Neuronal stem cell (in vitro differentiated cells): ENCODE results near the gene ARL9.

Experiments
- DNase-seq: peaks from one replicate; pipeline ENCODE4 v3.0.0-alpha.2; 2013; ENCODE audit warnings: low spot score
- H2AFZ ChIP-seq: one replicate; pipeline ENCODE4 v1.6.1; 2013; ENCODE audit warnings: mild to moderate bottlenecking, low read length, inconsistent platforms
- H2AK5ac ChIP-seq: 2 replicates; pipeline ENCODE4 v1.6.1; 2013; ENCODE audit warnings: low read depth, mild to moderate bottlenecking, inconsistent platforms, low read length, moderate library complexity, mixed read lengths
- H2BK120ac ChIP-seq: 2 replicates; pipeline ENCODE4 v1.6.1; 2013; ENCODE audit warnings: low read depth, mild to moderate bottlenecking, inconsistent platforms, low read length, moderate library complexity, mixed read lengths
- H2BK12ac ChIP-seq: one replicate; pipeline ENCODE4 v1.6.1; 2013; ENCODE audit warnings: low read length, inconsistent platforms
- H2BK15ac ChIP-seq: 2 replicates; pipeline ENCODE4 v1.6.1; 2013; ENCODE audit warnings: mild to moderate bottlenecking, low read length, inconsistent platforms, mixed read lengths
- H2BK5ac ChIP-seq: one replicate; pipeline ENCODE4 v1.6.1; 2013; ENCODE audit warnings: inconsistent platforms, mild to moderate bottlenecking, low read length, moderate library complexity
- H3K14ac ChIP-seq: one replicate; pipeline ENCODE4 v1.6.1; 2013; ENCODE audit warnings: low read length, inconsistent platforms
- H3K18ac ChIP-seq: 2 replicates; pipeline ENCODE4 v1.6.1; 2013; ENCODE audit warnings: low read length, inconsistent platforms
- H3K23ac ChIP-seq: 2 replicates; pipeline ENCODE4 v1.6.1; 2013; ENCODE audit warnings: low read depth, mild to moderate bottlenecking, mixed read lengths, low read length, inconsistent platforms; ENCODE audit not compliant: poor library complexity
- H3K27ac ChIP-seq: replicated peaks from 3 replicates; pipeline ENCODE4 v1.5.1; 2013; ENCODE audit warnings: low read length, inconsistent platforms
- H3K27me3 ChIP-seq, 3 experiments: 2 replicates each; pipeline ENCODE4 v1.6.1; 2013; ENCODE audit warnings: low read length in 3 of 3, mild to moderate bottlenecking in 2 of 3, inconsistent platforms in 1 of 3, low read depth in 1 of 3, mixed read lengths in 1 of 3, moderate library complexity in 1 of 3; ENCODE audit not compliant: control insufficient read depth in 3 of 3, insufficient read depth in 3 of 3
- H3K36me3 ChIP-seq, 2 donors: replicated peaks in 1 of 2; 2 replicates each; pipeline ENCODE4 v1.6.1; 2013; ENCODE audit warnings: low read length in 2 of 2; ENCODE audit not compliant: control insufficient read depth in 2 of 2, insufficient read depth in 2 of 2
- H3K4ac ChIP-seq: 2 replicates; pipeline ENCODE4 v1.6.1; 2013; ENCODE audit warnings: inconsistent platforms, mild to moderate bottlenecking, low read length, moderate library complexity
- H3K4me1 ChIP-seq, 2 donors: 1 replicate in 1 of 2; 2 replicates in 1 of 2; pipeline ENCODE4 v1.6.1; 2013; ENCODE audit warnings: low read length in 2 of 2, low read depth in 1 of 2; ENCODE audit not compliant: control insufficient read depth in 2 of 2, insufficient read depth in 1 of 2
- H3K4me2 ChIP-seq: one replicate; pipeline ENCODE4 v1.6.1; 2013; ENCODE audit warnings: mild to moderate bottlenecking, low read length, inconsistent platforms; ENCODE audit not compliant: insufficient read depth, poor library complexity, severe bottlenecking
- H3K4me3 ChIP-seq, 2 donors: 2 replicates each; pipeline ENCODE4 v1.5.1; 2013; ENCODE audit warnings: low read length in 2 of 2, mild to moderate bottlenecking in 2 of 2, inconsistent platforms in 1 of 2, moderate library complexity in 1 of 2
- H3K79me1 ChIP-seq: one replicate; pipeline ENCODE4 v1.6.1; 2013; ENCODE audit warnings: low read depth, mild to moderate bottlenecking, inconsistent platforms, low read length, moderate library complexity
- H3K9ac ChIP-seq: one replicate; pipeline ENCODE4 v1.6.1; 2013; ENCODE audit warnings: mild to moderate bottlenecking, low read depth, low read length, inconsistent platforms; ENCODE audit not compliant: poor library complexity
- H3K9me3 ChIP-seq, 2 donors: replicated peaks in 1 of 2; 2 replicates each; pipeline versions ENCODE3 to v1.6.1; 2013; ENCODE audit warnings: low read length in 2 of 2, mild to moderate bottlenecking in 2 of 2, inconsistent platforms in 1 of 2, low read depth in 1 of 2, mixed read lengths in 1 of 2, moderate library complexity in 1 of 2; ENCODE audit not compliant: control insufficient read depth in 2 of 2, insufficient read depth in 1 of 2
- H4K8ac ChIP-seq: one replicate; pipeline ENCODE4 v1.6.1; 2013; ENCODE audit warnings: low read depth, mild to moderate bottlenecking, inconsistent platforms, low read length, moderate library complexity
- H4K91ac ChIP-seq: one replicate; pipeline ENCODE4 v1.6.1; 2013; ENCODE audit warnings: low read length, low read depth, mild to moderate bottlenecking, inconsistent platforms; ENCODE audit not compliant: poor library complexity
- WGBS, 2 donors: extraction: QIAGEN DNeasy Blood & Tissue Kit; methylation state at CpG; one replicate each; pipeline ENCODE4 v1.1.7; 2013; ENCODE audit warnings: missing lambda C conversion rate in 2 of 2, mixed read lengths in 1 of 2; ENCODE audit not compliant: insufficient read length in 2 of 2, insufficient replicate concordance in 1 of 2; ENCODE audit errors: extremely low coverage in 2 of 2; 5-methylcytosine and 5-hydroxymethylcytosine counted together

The ARL9 gene

DNA sequence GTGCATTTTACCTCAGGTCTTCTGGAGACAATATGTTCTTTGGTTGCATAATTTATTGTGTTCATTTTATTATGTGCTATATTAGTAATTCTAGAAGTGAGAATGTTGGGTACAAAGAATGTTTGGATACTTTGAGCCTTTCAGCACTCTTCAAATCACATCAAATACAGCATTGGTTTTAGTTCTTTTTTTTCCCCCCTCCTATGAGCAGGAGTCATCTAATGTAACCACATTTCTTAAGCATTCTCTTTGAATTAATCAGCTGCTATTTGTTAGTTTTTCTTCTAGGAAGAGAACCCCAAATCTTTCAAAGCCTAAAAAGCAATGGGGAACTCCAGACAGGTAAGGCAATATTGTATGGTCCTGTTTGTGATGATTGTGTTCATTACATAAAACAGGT is 46.7 kb downstream of the ARL9 start:
- Histone ChIP-seq H3K23ac (no peak overlapping the region), H3K27me3 (peaks cover 0 to 12% (median 0%) of the 10 kb centered on the region in 3 experiments), H3K4me2 (no peak overlapping the region), H3K9me3 (no peaks in the 10 kb centered on the region), H3K9ac (no peak overlapping the region), H3K4ac (no peak overlapping the region), H3K36me3 (no peaks in the 10 kb centered on the region), H3K27ac (no peak overlapping the region), H2AFZ (no peak overlapping the region), H2BK120ac (no peak overlapping the region), H3K4me1 (peaks cover 0 to 3% of the 10 kb centered on the region in 2 donors), H4K91ac (no peak overlapping the region), H2BK5ac (no peak overlapping the region), H3K79me1 (no peaks in the 10 kb centered on the region), H2BK12ac (no peak overlapping the region), H3K18ac (no peak overlapping the region), H4K8ac (no peak overlapping the region), H2BK15ac (no peak overlapping the region), H2AK5ac (no peak overlapping the region), H3K14ac (no peak overlapping the region), H3K4me3 (no peak overlapping the region)
- DNase-seq, result no peak

DNA sequence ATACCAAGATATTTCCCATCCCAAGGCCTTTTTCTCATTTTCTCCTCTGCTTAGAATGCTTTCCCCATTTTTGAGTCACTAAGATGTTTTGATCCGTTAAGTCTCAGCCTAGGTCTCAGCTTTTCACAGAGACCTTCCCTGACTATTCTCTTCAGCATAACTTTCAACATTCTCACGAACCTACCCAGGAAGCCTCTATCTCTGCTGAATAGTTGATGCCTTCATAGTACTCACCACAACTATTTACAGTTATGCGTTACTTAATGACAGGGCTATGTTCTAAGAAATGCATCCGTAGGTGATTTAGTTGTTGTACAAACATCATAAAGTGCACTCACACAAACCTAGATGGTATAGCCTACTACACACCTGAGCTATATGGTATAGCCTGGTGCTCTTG is 64.5 kb downstream of the ARL9 start:
- Histone ChIP-seq H3K4me3 (no peak overlapping the region), H3K27me3 (no peaks in the 10 kb centered on the region), H2BK12ac (no peak overlapping the region), H4K91ac (no peak overlapping the region), H3K27ac (no peak overlapping the region), H3K23ac (no peak overlapping the region), H3K9me3 (no peaks in the 10 kb centered on the region), H3K4me2 (no peak overlapping the region), H2BK120ac (no peak overlapping the region), H3K4ac (no peak overlapping the region), H2BK5ac (no peak overlapping the region), H2AK5ac (no peak overlapping the region), H4K8ac (no peak overlapping the region), H2AFZ (no peak overlapping the region), H3K79me1 (no peaks in the 10 kb centered on the region), H3K9ac (no peak overlapping the region), H2BK15ac (no peak overlapping the region), H3K14ac (no peak overlapping the region), H3K4me1 (no peaks in the 10 kb centered on the region), H3K36me3 (no peaks in the 10 kb centered on the region), H3K18ac (no peak overlapping the region)
- no CpG with 5 or more reads among the region's 4 CpGs for WGBS, 2 donors
- no peak for DNase-seq
